GM18520 (cell line): ENCODE measurements around the gene MON2.
"Not testable (repeated sequence)": the region's sequence is repeated elsewhere in the genome, so short reads cannot be mapped to it uniquely, and the experiment has no call there.

Source experiments
- ATAC-seq: cut with Tn5 transposase; IDR thresholded peaks from one replicate; pipeline ENCODE4 v1.9.1; 2021; ENCODE audit not compliant: unreplicated experiment

MON2 gene

GRCh38 chr12:62472472-62472871 lies 5.8 kb downstream of the MON2 start:
- ATAC-seq: no peak

DNA sequence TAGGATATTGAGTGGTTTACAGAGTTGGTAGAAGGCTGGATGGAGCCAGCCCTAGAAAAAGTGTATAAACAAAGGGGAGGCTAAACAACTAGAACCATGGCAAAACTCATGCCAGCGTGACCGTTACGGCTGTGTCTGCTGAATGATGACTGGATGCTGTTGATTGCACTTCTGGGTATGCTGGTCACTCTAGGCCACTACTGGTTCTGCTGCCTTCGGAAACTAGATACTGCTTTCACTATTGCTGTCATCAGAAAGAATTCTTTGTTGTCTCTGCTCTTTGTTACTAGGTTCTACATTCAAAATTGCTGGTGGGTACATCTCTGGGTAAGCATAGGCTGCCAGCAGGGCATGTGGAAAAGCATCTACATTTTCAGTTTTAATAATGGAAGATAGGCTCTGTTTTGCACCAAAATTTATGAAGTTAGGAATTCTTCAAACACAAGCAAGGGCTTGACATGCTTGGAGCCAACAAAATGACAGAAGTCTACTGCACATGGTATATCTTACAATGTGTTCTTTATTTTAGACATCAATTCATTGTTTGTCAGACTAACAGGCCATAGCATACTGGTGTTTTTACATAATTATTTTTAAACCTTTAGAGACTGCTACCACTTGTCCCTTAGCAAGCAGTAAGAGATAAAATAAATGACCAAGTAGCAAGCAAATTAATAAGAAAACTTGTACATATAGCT lies 15.4 kb downstream of the MON2 start:
- no peak for ATAC-seq

DNA sequence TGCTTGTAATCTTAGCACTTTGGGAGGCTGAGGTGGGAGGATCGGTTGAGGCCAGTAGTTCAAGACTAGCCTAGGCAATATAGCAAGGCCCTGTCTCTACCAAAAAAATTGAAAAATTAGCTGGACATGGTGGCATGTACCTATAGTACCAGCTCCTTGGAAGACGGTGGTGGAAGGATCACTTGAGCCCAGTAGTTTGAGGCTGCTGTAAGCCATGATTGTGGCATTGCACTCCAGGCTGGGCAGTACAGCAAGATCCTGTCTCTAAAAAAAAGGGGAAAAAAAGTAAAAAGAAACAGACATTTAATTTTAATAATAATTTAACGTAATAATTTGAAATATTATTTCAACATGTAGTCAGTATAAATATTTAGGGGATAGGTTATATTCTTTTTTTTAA lies 16.1 kb downstream of the MON2 start:
- ATAC-seq: no peak

GRCh38 chr12:62484233-62484632 lies 17.6 kb downstream of the MON2 start:
- no peak for ATAC-seq

DNA sequence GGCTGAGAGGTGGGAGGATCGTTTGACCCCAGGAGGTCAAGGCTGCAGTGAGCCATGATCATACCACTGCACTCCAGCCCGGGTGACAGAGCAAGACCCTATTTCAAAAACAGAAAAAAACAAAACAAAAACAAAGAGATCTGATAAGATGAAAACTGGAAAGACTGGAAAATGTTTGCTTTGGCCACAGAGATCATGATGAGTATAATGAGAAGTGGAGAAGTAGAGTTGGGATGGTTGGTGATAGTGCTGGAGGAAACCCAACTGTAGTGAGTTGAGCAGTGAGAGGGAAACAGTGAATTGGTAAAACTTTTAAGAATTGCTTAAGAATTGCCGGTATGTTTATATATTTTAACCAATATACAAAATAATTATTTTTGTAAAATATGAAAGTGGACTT lies 39.2 kb downstream of the MON2 start:
- ATAC-seq: no peak

- no peak for ATAC-seq
Measured at GRCh38 chr12:62512901-62513300, 46.3 kb downstream of the MON2 start.

DNA sequence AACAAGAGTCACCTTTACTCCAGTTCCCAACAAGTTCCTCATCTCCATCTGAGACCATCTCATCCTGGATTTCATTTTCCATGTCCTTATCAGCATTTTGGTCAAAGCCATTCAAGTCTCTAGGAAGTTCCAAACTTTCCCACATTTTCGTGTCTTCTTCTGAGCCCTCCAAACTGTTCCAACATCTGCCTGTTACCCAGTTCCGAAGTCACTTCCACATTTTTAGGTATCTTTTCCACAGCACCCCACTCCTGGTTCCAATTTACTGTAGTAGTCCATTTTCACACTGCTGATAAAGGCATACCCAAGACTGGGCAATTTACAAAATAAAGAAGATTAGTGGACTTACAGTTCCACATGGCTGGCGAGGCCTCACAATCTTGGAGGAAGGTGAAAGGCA lies 47.5 kb downstream of the MON2 start:
- not testable (repeated sequence) for ATAC-seq

GRCh38 chr12:62516927-62517326 lies 50.3 kb downstream of the MON2 start:
- no peak for ATAC-seq

DNA sequence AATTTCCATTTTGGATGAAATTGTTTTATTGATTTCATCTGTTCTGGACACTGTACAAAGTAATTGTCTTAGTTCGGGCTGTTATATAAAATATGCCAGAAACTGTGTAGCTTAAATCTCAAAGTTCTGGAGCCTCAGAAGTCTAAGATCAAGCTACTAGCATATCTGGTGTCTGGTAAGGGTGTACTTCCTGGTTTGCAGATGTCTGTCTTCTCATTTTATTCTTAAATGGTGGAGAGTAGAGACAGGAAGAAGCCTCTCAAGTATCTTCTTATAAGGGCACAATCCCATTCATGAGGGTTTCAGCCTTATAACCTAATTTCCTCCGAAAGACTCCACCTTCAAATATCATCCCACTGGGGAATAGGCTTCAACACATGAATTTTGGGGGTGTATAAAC lies 51.3 kb downstream of the MON2 start:
- ATAC-seq: no peak

- ATAC-seq: no peak
Measured at GRCh38 chr12:62519043-62519442, 52.4 kb downstream of the MON2 start.

DNA sequence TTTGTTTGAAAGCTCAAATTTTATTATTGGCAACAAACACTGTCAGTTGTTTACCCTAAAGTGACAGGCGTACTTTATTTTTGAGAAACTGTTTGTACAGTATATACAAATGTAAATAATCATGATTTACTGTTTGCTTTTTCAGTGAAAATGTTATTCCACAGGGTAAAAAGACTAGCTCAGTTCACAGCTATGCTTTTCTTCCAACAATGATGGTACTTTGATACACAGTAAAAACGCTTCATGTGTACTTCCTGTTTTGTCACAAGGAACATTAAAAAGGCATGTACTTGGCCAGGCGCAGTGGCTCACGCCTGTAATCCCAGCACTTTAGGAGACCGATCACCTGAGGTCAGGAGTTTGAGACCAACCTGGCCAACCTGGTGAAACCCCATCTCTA lies 53.7 kb downstream of the MON2 start:
- no peak for ATAC-seq

DNA sequence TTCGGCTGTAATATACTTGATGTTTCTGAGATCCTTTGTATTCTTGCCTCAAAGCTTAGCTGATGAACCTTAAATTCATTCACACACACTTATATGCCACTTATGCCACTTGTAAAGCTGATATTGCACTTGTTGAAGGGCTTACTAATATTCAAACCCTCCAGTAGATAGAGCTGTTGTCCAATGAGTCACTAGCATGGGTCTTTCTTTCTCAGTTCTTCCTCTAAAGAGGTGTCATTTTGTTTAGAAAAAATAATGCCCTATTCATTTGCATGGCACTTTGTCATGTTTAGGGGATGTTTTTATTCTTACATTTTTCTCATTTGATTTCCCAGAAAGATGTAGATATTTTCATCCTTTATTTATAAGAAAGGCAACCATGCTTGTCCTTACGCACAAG lies 56.4 kb downstream of the MON2 start:
- ATAC-seq: peak; percentile 70

- no peak for ATAC-seq
Measured at GRCh38 chr12:62523619-62524018, 57.0 kb downstream of the MON2 start.

GRCh38 chr12:62525271-62525670 lies 58.6 kb downstream of the MON2 start:
- no peak for ATAC-seq

DNA sequence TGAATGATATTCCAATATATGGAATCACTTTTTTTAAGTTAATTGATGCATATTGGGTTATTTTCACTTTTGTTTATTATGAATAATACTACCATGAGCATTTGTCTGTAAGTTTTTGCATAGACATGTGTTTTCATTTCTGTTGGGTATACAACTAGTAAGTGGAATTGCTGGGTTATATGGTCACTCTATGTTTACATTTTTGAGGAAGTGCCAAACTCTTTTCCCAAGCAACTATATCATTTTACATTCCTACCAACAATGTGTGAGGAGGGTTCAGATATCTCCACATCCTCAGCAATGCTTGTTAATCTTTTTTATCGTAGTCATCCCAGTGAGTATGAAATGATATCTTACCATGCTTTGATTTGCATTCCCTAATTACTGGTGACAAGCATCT lies 64.0 kb downstream of the MON2 start:
- no peak for ATAC-seq

DNA sequence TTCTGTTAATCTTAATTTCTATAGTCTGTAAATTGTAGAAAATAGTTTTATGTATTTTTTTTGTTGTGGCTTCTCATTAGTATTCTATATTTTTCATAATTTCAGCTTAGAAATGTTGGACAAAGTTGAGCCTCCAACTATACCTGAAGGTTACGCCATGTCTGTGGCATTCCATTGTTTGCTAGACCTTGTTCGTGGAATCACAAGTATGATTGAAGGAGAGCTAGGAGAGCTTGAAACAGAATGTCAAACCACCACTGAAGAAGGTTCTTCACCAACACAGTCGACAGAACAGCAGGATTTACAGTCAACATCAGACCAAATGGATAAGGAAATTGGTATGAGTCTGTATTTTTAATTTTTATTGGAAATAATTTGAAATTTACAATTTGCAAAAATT lies 65.7 kb downstream of the MON2 start:
- ATAC-seq: no peak

GRCh38 chr12:62533087-62533754 lies 66.6 kb downstream of the MON2 start:
- ATAC-seq: no peak

DNA sequence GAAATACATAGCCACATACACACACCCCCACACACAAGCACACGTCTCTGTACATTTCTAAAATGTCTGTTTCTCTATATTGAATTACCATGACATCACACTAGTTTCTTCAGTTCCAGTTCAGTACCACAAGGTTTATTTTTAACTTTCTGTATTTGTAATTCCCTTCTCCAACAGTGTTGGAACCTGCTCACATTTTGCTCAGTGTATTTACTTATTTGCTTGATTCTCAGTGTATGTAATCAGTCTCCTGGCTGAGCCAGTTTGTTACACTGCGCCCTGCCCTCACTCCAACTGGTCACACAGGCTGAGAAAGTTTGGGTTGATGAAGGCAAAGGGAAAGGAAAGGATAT lies 67.1 kb downstream of the MON2 start:
- no peak for ATAC-seq

DNA sequence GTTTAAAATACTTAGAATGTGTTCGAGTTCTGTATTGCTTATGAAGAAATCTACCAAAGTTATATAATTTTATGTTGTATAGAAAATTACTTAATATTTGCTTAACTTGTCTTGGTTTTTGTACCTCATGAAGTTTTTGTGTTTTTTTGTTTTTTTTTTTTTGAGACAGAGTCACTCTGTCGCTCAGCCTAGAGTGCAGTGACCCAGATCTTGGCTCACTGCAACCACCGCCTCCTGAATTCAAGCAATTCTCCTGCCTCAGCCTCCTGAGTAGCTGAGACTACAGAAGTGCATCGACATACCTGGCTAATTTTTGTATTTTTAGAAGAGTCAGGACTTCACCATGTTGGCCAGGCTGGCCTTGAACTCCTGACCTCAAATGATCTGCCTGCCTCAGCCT lies 69.9 kb downstream of the MON2 start:
- no peak for ATAC-seq

DNA sequence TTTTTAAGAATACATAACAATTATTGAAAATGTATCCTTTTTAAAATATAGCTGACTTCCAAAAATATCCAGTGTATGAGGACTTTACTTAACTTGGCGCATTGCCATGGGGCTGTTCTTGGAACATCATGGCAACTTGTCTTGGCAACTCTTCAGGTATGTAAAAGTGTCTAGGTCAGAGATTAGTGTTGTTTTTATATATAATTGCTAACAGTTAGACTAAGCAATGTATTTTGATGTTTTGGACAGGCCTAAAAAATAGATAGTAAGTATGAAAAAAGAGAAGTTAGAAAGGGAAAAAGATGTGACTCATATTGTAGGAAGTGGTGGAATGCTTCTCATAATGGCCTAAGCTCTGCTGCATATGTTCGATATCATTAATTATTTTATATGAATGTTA lies 70.9 kb downstream of the MON2 start:
- no peak for ATAC-seq

DNA sequence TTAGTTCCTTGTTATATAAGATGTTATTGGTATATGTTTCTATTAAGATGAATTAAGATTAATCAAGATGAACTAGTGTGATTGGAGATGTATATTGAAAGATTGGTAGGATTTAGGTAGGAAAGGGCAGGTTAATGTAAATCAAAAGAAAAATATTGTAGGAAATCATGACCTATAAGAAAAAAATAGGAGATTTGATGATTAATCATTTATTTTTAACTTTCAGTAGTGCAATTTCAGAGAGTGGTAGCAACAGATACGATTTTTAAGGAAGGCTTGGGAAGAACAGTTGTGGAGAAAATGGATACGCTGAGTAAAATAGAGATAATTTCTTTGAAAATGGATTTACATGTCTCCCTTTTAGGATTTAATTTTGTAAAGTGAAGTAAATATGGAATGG lies 73.7 kb downstream of the MON2 start:
- no peak for ATAC-seq

- ATAC-seq: no peak
Measured at GRCh38 chr12:62542814-62543213, 76.2 kb downstream of the MON2 start.

DNA sequence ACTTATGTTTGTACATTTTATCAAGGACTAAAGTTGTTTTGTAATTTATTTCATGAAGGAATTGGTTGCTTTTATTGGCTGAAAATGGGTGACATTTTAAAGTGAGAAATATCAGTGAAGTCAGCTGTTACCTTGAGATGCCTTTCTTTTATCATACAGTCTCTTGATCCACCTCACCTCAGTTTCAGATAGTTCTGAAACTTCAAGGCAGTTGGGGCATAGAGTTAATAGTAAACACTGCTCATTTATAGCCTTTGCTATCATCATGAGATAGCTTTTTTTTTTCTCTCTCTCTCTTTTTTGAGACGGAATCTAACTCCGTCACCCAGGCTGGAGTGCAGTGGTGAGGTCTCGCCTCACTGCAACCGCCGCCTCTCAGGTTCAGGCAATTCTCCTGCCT lies 76.7 kb downstream of the MON2 start:
- ATAC-seq: no peak
